Ammon's horn (tissue), 1 donor: ENCODE measurements around the gene PPP4R3C.
"Not testable (repeated sequence)": the region's sequence is repeated elsewhere in the genome, so short reads cannot be mapped to it uniquely, and the experiment has no call there.

Source experiments
- DNase-seq: peaks from one replicate; pipeline ENCODE4 v3.0.0-alpha.2; 2016; ENCODE audit warnings: low spot score

Gene PPP4R3C

GRCh38 chrX:27463187-27463586, at the start of gene PPP4R3C:
Gene PPP4R3C, minus strand, starts transcription at chrX:27463341. Its CDS starts 45 bp downstream, at chrX:27463296.
- DNase-seq, result no peak

GRCh38 chrX:27491397-27491796, 28.3 kb upstream of the PPP4R3C start:
- DNase-seq, result no peak

DNA sequence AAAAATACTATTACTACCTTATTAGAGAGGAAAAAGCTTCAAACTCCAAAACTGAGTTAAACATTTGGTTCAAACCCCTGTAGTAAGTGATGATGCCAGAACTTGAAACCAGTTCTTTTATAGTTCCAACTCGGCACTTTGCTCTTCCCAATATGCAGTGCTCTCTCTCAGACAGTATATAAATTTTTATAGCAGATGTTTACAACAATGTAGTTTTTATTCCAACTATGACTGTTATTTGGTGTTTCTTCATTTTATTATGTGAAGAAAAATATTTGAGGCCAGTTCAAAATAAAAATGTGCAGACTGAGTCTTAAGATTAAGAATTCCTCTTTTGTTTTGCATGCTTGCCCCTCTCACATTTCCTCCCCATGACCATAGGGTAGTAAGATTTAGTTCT, 2.9 kb upstream of the PPP4R3C start:
- no peak for DNase-seq

DNA sequence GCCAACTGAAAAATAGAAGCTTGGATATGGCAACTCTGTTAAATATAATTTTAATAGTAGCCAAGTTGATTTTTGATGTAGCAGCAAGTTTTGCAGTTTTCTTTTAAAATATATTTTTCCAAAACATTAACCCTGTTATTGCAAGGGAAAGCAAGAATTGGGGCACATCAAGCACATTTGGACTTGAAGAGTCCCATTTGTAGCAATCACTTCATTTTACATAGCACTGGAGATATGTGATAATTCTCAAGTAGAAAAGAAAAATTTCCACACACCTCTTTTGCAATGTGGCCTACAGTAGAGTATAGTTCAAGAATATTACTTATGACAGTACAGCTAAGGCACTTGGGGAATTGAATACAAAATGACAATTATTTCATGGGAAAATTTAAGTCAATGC, 1.9 kb upstream of the PPP4R3C start:
- DNase-seq, result no peak

- not testable (repeated sequence) for DNase-seq
Observed at GRCh38 chrX:27459129-27459528, 4.0 kb downstream of the PPP4R3C start.

DNA sequence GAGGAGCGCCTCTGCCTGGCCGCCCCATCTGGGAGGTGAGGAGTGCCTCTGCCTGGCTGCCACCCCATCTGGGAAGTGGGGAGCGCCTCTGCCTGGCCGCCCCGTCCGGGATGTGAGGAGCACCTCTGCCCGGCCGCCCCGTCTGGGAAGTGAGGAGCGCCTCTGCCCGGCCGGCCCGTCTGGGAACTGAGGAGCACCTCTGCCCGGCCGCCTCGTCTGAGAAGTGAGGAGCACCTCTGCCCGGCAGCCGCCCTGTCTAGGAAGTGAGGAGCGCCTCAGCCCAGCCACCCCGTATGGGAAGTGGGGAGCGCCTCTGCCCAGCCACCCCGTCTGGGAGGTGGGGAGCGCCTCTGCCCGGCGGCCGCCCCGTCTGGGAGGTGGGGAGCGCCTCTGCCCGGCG, 4.6 kb downstream of the PPP4R3C start:
- DNase-seq, result not testable (repeated sequence)

DNA sequence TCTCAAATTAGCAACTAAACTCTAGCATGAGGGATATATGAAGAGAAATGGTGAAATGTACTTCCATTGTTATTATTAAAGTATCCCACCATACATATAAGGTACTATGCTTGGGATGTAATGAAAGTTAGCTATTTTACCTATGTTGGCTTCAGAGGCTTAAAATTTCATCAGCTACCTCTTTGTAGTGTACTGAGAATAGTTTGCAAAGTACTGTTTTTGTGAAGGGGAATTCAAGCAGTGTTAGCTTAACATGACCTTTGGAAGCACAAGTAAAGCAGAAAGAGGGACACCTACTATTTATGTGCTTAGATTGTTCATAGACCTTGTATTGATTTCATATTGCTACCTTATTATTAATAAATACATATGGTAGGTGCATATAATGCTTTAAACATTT, 11.8 kb downstream of the PPP4R3C start:
- no peak for DNase-seq

DNA sequence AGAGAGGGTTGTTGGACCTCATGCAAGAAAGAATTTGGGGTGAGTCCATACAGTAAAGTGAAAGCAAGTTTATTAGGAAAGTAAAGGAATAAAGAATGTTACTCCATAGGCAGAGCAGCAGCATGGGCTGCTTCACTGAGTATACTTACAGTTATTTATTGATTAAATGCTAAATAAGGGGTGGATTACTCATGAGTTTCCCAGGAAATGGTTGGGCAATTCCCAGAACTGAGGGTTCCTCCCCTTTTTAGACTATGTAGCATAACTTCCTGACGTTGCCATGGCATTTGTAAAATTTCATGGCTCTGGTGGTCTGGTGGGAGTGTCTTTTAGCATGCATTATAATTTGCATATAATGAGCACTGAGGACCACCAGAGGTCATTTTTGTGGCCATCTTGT, 16.7 kb downstream of the PPP4R3C start:
- no peak for DNase-seq

DNA sequence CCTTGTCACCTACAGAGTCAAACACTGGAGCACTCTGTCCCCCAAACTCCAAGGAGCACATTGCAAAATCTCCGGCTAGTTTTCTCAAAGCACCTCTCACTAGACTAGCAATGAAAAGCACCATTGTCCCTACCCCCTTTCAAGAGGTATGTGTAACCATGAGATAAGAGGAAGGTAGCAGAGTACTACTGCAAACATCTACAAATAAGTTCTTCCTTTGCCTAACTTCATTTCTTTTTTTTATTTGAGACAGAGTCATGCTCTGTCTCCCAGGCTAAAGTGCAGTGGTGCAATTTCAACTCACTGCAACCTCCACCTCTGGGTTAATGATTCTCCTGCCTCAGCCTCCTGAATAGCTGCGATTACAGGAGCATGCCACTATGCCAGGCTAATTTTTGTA, 17.7 kb downstream of the PPP4R3C start:
- no peak for DNase-seq

- no peak for DNase-seq
Observed at GRCh38 chrX:27444093-27444908, 18.8 kb downstream of the PPP4R3C start.

- DNase-seq, result not testable (repeated sequence)
Observed at GRCh38 chrX:27442392-27442791, 20.7 kb downstream of the PPP4R3C start.

- DNase-seq, result no peak
Observed at GRCh38 chrX:27439771-27440170, 23.4 kb downstream of the PPP4R3C start.

- no peak for DNase-seq
Observed at GRCh38 chrX:27438937-27439336, 24.2 kb downstream of the PPP4R3C start.

DNA sequence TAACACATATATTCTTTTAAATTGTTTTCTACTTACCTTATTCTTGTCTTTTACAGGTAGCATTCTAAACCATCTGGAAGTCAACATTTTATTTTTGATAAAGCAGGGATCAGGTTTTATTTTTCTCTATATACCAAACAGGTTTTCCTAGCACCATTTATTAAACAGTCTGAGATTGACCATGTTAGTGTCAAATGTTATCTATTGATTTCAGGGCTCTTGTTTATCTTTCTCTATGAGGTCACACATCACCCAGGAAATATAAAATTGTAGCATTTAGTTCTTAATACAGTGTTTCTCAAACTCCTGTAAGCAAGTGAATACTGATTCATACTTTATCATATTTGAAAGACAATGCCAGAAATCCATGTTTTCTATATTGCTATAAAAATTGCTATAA, 28.1 kb downstream of the PPP4R3C start:
- no peak for DNase-seq
